IPS-20b (cell line): ENCODE measurements around the gene ANLN.
"Not testable (repeated sequence)": the region's sequence is repeated elsewhere in the genome, so short reads cannot be mapped to it uniquely, and the experiment has no call there.

Experiments
- H3K27ac ChIP-seq: one replicate; pipeline ENCODE4 v1.5.1; 2013; ENCODE audit warnings: low read length
- H3K27me3 ChIP-seq: 2 replicates; pipeline ENCODE4 v1.6.1; 2013; ENCODE audit warnings: mild to moderate bottlenecking, low read length, inconsistent platforms; ENCODE audit not compliant: insufficient read depth
- H3K36me3 ChIP-seq: 2 replicates; pipeline ENCODE4 v1.6.1; 2013; ENCODE audit warnings: low read depth, mild to moderate bottlenecking, inconsistent platforms, low read length, moderate library complexity; ENCODE audit not compliant: insufficient read depth
- H3K4me1 ChIP-seq: 2 replicates; pipeline ENCODE4 v1.6.1; 2013; ENCODE audit warnings: mild to moderate bottlenecking, control low read depth, inconsistent platforms, low read length, moderate library complexity; ENCODE audit not compliant: insufficient read depth
- H3K4me3 ChIP-seq: 2 replicates; pipeline ENCODE4 v1.5.1; 2013; ENCODE audit warnings: mild to moderate bottlenecking, low read length, inconsistent platforms
- H3K9ac ChIP-seq: 2 replicates; pipeline ENCODE4 v1.6.1; 2013; ENCODE audit warnings: low read depth, mild to moderate bottlenecking, inconsistent platforms, low read length, moderate library complexity
- H3K9me3 ChIP-seq: 2 replicates; pipeline ENCODE4 v1.6.1; 2013; ENCODE audit warnings: mild to moderate bottlenecking, low read depth, low read length, inconsistent platforms; ENCODE audit not compliant: insufficient read depth

ANLN gene

DNA sequence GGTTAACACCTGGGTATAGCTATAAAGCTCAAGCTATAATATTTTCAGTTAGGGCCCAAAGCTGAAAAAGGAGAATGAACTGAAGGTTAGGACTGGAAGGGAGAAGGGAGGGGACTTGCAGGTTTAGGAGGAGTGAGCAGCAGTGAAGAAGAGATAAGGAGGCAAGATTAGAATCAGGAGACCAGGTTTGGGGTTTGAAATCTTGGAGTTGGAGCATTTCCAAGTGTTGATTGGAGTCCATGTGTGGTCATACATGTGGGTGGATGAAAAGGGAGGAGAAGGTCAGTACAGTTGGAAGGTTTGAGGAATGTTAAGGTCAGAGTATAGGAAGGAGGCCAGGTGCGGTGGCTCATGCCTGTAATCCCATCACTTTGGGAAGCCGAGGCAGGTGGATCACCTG, 8.6 kb upstream of the ANLN start:
- Histone ChIP-seq H3K9ac (no peak overlapping the region), H3K4me1 (no peaks in the 10 kb centered on the region), H3K27me3 (no peaks in the 10 kb centered on the region)

DNA sequence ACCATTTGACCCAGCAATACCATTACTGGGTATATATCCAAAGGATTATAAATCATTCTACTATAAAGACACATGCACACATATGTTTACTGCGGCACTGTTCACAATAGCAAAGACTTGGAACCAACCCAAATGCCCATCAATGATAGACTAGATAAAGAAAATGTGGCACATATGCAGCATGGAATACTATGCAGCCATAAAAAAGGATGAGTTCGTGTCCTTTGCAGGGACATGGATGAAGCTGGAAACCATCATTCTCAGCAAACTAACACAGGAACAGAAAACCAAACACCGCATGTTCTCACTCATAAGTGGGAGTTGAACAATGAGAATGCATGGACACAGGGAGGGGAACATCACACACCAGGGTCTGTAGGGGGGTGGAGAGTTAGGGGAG, 6.4 kb upstream of the ANLN start:
- not testable (repeated sequence) for H3K36me3 ChIP-seq, H3K27ac ChIP-seq, H3K4me3 ChIP-seq, H3K9ac ChIP-seq, H3K9me3 ChIP-seq, H3K27me3 ChIP-seq, H3K4me1 ChIP-seq

More for the DNA sequence above, 8.6 kb upstream of the ANLN start:
- Histone ChIP-seq H3K9me3 (peaks cover 5% of the 10 kb centered on the region; the same call in 1 of the 2 replicates), H3K4me3 (no peak overlapping the region), H3K27ac (no peak overlapping the region), H3K36me3 (no peaks in the 10 kb centered on the region)

DNA sequence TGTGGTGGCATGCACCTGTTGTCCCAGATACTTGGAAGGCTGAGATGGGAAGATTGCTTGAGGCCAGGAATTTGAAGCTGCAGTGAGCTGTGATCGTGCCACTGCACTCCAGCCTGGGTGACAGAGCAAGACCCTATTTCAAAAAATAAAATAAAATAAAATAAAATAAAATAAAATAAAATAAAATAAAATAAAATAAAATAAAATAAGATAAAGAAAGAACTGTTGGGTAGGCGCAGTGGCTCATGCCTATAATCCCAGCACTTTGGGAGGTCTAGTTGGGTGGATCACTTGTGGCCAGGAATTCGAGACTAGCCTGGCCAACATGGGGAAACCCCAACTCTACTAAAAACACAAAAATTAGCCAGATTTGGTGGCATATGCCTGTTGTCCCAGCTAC, 4.0 kb upstream of the ANLN start:
- not testable (repeated sequence) for H3K9ac ChIP-seq, H3K9me3 ChIP-seq, H3K36me3 ChIP-seq, H3K27ac ChIP-seq, H3K27me3 ChIP-seq, H3K4me3 ChIP-seq, H3K4me1 ChIP-seq

DNA sequence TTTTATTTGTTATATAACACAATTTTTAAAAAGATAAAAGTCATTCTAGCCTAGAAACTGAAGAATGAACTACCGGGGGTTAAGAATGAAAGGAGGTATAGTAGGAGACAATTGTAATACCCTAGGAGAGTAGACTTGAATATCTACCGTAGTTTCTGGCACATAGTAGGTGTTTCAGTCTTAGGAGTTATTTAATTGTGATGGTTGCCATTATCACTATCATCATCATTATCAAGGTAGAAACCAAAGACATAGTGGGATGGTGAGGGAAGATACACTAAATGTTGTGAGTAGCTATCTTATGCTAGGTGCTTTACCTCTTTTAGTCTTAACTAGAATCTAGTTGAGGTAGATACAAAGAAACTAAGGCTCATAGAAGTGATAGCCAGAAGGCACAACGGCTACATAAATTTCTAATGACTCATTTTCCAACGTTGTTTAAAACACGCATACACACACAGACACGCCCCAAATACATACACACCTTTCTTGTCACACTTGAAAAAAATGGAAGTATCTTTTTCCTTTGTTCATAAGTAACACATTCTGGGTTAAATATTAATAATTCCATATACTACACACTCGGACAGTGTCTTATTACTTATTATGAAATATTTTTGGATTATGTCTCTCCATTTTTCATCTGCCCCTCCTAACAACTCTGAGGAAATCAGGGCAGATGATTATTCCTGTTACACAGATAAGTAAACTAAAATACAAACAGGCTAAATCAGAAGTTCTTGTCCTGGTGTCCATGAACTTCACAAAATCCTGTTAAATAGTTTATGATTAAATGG, 2.0 kb upstream of the ANLN start:
- H3K27ac ChIP-seq, result no peak overlapping the region
- H3K4me3 ChIP-seq, result no peak overlapping the region
- H3K27me3 ChIP-seq, result no peaks in the 10 kb centered on the region
- H3K4me1 ChIP-seq, result peaks cover 18% of the 10 kb centered on the region
- no peak overlapping the region for H3K9ac ChIP-seq
- H3K36me3 ChIP-seq, result no peaks in the 10 kb centered on the region
- no peaks in the 10 kb centered on the region for H3K9me3 ChIP-seq

DNA sequence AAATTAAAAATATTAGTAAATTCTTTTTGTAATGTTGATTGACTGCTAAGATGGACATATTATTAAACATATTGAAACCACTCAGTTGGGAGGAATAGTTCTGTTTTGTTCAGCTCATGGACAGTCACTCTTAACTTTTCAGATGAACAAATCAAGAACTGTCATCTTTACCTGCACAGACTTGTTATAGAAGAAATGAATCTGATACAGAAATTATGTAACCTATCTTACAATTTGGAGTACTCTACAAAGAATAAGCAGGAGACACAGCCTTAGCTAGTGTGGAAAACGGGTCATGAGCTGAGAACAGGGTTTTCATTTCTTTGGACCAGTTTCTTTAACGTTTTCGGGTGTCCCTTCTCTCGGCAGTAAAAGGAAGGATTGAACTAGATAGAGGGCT, 1.2 kb upstream of the ANLN start:
- Histone ChIP-seq H3K27me3 (no peaks in the 10 kb centered on the region), H3K9me3 (no peaks in the 10 kb centered on the region), H3K27ac (no peak overlapping the region), H3K36me3 (no peaks in the 10 kb centered on the region), H3K4me1 (peaks cover 25% of the 10 kb centered on the region), H3K4me3 (no peak overlapping the region), H3K9ac (no peak overlapping the region)

DNA sequence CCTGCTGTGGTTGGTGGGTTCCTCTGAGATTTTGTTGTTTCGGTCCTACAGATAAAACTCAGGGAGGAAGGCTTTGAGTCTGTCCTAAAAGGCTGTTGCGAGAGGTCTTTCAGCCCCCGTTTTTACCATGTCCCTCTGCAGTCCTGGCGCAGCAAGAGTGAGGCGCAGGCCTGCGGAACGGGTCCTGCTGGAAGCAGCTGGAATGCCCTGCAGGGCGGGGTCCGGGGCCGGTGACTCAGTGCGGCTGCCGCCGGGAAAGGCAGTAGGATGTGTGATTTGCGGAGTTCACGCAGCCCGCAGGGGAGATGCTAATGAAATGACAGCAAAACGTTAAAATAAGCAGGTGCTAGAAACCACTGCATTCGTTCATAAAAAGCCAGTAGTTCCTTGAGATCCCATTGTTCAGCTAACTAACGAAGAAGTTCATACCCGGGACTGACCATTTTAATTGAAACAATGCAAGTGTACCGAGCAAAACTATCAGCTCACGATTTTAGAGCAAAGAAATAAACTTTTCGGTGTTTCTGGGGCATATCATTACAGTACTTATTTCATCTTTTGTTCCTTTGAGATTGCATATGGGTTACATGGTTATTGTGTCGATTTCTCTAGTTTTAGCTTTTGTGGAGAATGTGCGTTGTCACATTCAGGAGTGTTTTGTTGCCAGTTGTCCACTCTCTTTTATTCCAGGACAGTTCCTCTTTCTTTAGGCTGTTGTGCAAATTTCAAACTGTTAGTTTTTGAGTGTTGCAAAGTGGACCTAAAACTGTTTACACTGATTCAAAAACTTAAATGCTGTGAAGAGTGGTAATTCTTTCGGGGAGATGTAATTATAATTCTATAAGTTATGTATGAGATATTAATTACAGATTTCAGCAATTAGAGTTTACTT, 783 bp downstream of the ANLN start:
- H3K4me1 ChIP-seq, result peaks cover 33% of the 10 kb centered on the region
- H3K27me3 ChIP-seq, result no peaks in the 10 kb centered on the region
- H3K36me3 ChIP-seq, result 0 out of 2 replicates have a peak, but pooled peaks cover under 1% of the 10 kb centered on the region
- H3K27ac ChIP-seq, result peak overlapping the region; percentile 63
- peaks cover 5% of the 10 kb centered on the region; the same call in 1 of the 2 replicates for H3K9me3 ChIP-seq
- H3K9ac ChIP-seq, result peak overlapping the region; percentile 95
- peak overlapping the region; percentile 99 for H3K4me3 ChIP-seq

DNA sequence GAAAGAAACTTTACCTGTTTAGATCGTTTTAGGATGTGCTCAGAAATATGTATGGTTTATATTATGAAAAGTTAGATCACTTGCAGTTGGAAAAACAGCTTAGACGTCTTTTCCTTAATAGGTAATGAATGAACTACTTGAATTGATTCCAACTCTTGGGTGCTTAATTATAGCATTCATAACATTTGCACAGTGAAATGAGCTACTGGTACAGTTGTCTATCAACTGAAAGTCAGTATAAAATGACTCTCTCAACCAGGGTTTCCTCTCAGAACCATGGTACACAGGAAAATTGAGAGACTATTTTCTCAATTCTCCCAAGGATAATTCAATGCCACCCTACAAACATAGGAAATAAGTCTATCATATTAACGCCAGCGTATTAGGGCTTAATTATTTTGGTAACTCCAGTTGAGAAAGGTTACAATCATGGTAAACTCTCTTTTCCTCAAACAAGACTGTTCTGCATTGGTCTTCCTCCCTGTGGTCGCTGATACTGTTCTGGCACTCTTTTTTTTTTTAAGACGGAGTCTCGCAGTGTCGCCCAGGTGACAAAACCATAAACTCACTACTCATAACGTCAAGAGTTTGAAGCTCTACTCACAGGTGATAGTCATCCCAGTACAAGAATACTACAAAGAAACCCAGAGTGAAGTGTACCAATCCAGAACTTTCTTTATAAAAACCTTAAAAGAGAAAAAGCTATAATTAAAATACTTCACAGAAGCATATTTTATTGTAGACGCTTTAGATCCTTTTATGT, 2.0 kb downstream of the ANLN start:
- Histone ChIP-seq H3K4me3 (peak overlapping the region; percentile 99), H3K27ac (no peak overlapping the region), H3K4me1 (peaks cover 33% of the 10 kb centered on the region)

DNA sequence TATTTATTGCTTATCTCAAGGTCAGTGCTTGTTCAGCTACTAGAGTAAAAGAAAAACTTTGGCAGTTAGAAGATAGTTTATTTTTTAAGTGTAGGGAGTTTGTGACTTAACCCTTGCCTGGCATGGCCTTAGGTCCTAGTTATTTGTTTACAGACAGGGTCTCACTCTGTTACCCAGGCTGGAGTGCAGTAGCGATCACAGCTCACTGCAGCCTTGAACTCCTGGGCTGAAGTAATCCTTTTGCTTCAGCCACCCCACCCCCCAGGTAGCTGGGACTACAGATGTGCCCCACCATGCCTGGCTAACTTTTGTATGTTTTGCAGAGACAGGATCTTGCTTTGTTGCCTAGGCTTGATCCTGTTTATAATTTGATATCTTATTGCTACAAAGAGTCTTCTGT, 4.2 kb downstream of the ANLN start:
- Histone ChIP-seq H3K36me3 (peaks cover 32% of the 10 kb centered on the region), H3K4me3 (no peak overlapping the region), H3K27me3 (no peaks in the 10 kb centered on the region), H3K9me3 (peaks cover 6% of the 10 kb centered on the region; the same call in 1 of the 2 replicates), H3K4me1 (peaks cover 29% of the 10 kb centered on the region), H3K27ac (no peak overlapping the region), H3K9ac (no peak overlapping the region)

More for the DNA sequence above, 2.0 kb downstream of the ANLN start:
- peaks cover 12% of the 10 kb centered on the region for H3K36me3 ChIP-seq
- peaks cover 6% of the 10 kb centered on the region; the same call in 1 of the 2 replicates for H3K9me3 ChIP-seq
- peak overlapping the region; percentile 95; the same call in 1 of the 2 replicates for H3K9ac ChIP-seq
- H3K27me3 ChIP-seq, result no peaks in the 10 kb centered on the region

DNA sequence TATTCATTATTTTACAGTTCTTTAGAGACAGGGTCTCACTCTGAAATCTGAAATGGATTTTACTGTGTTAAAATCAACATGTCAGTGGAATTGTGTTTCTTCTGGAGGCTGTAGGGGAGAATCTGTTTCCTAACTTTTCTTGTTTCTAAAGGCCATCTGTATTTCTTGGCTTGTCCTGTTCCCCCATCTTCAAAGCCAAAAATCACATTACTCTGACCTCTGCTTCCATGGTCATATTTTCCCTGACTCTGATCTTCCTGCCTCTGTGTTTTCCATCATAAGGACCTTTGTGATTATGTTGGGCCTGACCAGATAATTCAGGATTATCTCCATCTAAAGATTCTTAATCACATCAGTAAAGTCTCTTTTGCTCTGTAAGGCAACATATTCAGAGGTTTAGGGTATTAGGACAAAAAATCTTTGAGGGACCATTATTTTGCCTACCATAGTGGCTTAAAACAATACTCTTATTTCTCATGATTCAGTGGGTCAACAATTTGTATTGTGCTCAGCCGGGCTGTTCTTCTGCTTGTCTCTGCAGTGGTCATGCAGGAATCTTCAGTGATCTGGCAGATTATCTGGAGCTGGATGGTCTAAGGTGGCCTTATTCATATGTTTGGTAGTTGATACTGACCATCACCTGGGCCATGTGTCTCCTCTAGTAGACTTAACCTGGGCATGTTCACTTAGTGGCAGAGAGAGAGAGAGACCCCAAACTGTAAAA, 5.7 kb downstream of the ANLN start:
- Histone ChIP-seq H3K9me3 (peaks cover 6% of the 10 kb centered on the region; the same call in 1 of the 2 replicates), H3K36me3 (peaks cover 47% of the 10 kb centered on the region), H3K4me1 (peaks cover 29% of the 10 kb centered on the region), H3K4me3 (no peak overlapping the region), H3K9ac (no peak overlapping the region), H3K27ac (no peak overlapping the region), H3K27me3 (no peaks in the 10 kb centered on the region)

DNA sequence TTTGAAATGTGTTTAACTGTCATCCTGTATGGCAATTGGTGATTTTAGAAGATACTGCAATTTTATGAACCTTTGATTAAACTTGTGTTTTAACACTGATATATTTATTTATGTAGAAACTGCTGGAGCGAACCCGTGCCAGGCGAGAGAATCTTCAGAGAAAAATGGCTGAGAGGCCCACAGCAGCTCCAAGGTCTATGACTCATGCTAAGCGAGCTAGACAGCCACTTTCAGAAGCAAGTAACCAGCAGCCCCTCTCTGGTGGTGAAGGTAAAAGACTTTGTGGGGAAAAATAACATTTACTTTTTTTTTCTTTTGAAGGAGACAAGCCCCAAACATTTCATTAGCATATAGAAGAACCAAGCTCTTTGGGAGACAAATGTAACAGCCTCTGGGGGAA, 6.5 kb downstream of the ANLN start:
- H3K9me3 ChIP-seq, result peaks cover 6% of the 10 kb centered on the region; the same call in 1 of the 2 replicates
- no peak overlapping the region for H3K4me3 ChIP-seq
- no peak overlapping the region for H3K9ac ChIP-seq
- no peaks in the 10 kb centered on the region for H3K27me3 ChIP-seq
- peaks cover 28% of the 10 kb centered on the region for H3K4me1 ChIP-seq
- H3K27ac ChIP-seq, result no peak overlapping the region
- peaks cover 52% of the 10 kb centered on the region for H3K36me3 ChIP-seq

DNA sequence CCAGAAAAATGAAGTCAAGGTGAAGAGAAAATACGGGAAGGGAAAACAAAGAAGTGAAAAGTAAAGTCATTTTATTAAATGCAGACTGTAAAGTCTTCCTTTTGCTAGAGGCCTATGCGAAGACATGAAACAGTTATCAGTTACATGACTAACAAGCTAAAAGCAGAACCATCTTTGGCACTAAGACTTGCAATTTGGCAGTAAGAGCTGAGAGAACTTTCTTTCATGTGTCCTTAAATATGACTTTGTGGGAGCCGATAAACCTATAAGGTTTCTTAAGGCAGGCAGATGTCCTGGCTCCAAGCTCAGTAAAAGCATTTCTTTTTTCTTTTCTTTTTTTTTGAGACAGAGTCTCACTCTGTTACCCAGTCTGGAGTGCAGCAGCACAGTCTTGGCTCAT, 10.4 kb downstream of the ANLN start:
- no peak overlapping the region for H3K27ac ChIP-seq
- no peaks in the 10 kb centered on the region for H3K27me3 ChIP-seq
- H3K4me1 ChIP-seq, result peaks cover under 1% of the 10 kb centered on the region; the same call in 1 of the 2 replicates
- H3K4me3 ChIP-seq, result no peak overlapping the region
- H3K9me3 ChIP-seq, result peaks cover 4% of the 10 kb centered on the region; the same call in 1 of the 2 replicates
- peaks cover 71% of the 10 kb centered on the region for H3K36me3 ChIP-seq
- no peak overlapping the region for H3K9ac ChIP-seq
